GM18951 (cell line): ENCODE measurements around the gene DNAJC5G.
"Not testable (repeated sequence)": the region's sequence is repeated elsewhere in the genome, so short reads cannot be mapped to it uniquely, and the experiment has no call there.

Experiments used
- POLR2A ChIP-seq: IDR thresholded peaks from 4 replicates; pipeline ENCODE4 v1.6.1; 2011; ENCODE audit warnings: mild to moderate bottlenecking; ENCODE audit not compliant: insufficient read length, insufficient read depth; ENCODE audit errors: extremely low read depth
- in situ Hi-C: fragments of 300-500 bp; cut with MboI; formaldehyde crosslinking; loops from one replicate; pipeline ENCODE4 v1.12.0; 2022; ENCODE audit warnings: low sequenced_read_pairs, mixed read lengths, inconsistent platforms; ENCODE audit not compliant: unreplicated experiment

Gene DNAJC5G

GRCh38 chr2:27261241-27261925 lies 13.8 kb upstream of the DNAJC5G start:
- TF ChIP-seq POLR2A, result no peak
- in situ Hi-C loops, result no loop called here

GRCh38 chr2:27261926-27262298 lies 13.3 kb upstream of the DNAJC5G start:
- no peak for TF ChIP-seq POLR2A
- in situ Hi-C loops, result no loop called here

- in situ Hi-C loops, result no loop called here
- no peak for TF ChIP-seq POLR2A
Observed at GRCh38 chr2:27262379-27263286, 12.6 kb upstream of the DNAJC5G start, which contains the start of gene SLC30A3. TSS of gene SLC30A3 (minus strand) at chr2:27263047. CDS start at chr2:27262906, 141 bp downstream.

GRCh38 chr2:27263287-27264252 lies 11.7 kb upstream of the DNAJC5G start:
- TF ChIP-seq POLR2A, result no peak
- in situ Hi-C loops, result no loop called here

GRCh38 chr2:27264253-27264752 lies 10.9 kb upstream of the DNAJC5G start:
- TF ChIP-seq POLR2A, result no peak
- in situ Hi-C loops, result no loop called here

- in situ Hi-C loops, result no loop called here
- TF ChIP-seq POLR2A, result no peak
Observed at GRCh38 chr2:27264753-27265535, 10.3 kb upstream of the DNAJC5G start.

DNA sequence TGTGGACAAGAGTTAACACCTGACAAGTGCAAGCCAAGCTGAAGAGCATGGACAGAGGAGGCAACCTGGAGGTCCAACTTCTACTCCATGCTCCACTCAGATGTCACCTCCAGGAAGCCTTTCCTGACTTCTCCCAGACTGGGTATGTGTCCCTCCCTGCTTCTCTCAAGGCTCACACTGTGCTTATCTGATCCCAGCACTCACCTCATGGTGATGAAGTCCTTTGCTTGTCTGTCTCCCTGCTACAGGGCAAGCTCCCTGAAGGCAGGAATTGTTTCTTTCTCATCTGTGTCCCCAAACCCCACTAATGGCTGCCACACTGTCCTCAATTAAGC lies 9.7 kb upstream of the DNAJC5G start:
- TF ChIP-seq POLR2A, result no peak
- in situ Hi-C loops, result no loop called here

GRCh38 chr2:27268296-27268695 lies 6.9 kb upstream of the DNAJC5G start:
- in situ Hi-C loops, result not testable (repeated sequence)

- no peak for TF ChIP-seq POLR2A
- in situ Hi-C loops, result loop anchor here (10.0 kb wide), 1 partner anchor 315 kb away; no protein-coding TSS in a partner anchor
Observed at GRCh38 chr2:27270131-27270530, 5.1 kb upstream of the DNAJC5G start.

DNA sequence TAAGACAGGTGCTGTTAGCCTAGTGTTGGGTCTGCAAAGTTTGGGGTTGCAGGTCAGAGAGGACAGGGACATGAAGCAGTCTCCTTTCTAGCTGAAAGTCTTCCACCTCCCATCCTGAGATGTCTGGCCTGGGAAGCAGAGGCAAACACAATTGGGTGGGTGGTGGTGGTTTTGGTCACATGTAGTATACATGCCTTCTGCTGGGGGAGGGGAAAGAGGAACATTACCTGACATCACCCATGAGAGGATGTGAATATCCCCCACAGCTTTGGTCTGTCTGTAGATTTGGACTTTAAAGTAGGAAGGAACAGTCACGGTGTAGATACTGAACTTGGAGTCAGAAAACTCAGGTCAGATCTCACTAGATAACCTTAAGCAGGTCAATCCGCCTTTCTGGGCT lies 4.6 kb upstream of the DNAJC5G start:
- no peak for TF ChIP-seq POLR2A
- in situ Hi-C loops, result loop anchor here (10.0 kb wide), 1 partner anchor 316 kb away; no protein-coding TSS in a partner anchor

- in situ Hi-C loops, result loop anchor here (10.0 kb wide), 1 partner anchor 317 kb away; no protein-coding TSS in a partner anchor
- TF ChIP-seq POLR2A, result no peak
Observed at GRCh38 chr2:27271631-27272340, 3.4 kb upstream of the DNAJC5G start.

DNA sequence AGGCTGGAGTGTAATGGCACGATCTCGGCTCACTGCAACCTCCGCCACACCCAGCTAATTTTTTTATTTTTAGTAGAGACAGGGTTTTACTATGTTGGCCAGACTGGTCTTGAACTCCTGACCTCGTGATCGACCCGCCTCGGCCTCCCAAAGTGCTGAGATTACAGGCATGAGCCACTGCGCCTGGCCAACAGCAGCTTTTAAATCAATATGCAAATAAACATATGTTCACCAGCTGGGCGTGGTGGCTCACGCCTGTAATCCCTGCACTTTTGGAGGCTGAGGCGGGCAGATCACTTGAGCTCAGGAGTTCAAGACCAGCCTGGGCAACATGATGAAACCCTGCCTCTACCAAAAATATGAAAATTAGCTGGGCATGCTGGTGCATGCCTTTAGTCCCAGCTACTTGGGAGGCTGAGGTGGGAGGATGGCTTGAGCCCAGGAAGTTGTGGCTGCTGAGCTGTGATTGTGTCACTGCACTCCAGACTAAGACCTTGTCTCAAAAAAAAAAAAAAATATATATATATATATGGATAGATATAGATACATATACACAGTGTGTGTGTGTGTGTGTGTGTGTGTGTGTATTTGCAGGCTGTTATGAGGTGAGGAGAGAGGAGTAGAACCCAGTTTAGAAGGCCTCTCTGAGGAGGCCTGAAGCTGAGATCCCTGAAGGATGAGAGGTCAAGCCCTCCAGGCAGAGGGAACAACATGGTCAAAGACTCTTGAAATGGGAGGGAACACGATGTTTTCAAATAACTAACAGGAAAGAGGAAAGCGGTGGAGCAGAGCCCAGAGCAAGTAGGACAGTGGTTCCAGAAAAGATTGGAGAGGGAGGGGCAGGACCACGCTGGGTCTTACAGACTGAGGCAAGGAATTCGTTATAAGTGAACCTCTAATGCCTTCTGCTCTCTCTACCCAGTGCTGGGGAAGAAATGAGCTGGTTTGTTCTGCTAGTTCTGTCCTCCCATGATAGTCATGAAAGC lies 2.4 kb upstream of the DNAJC5G start:
- in situ Hi-C loops, result loop anchor here (10.0 kb wide), 1 partner anchor 318 kb away; no protein-coding TSS in a partner anchor
